ENCODE data around the gene GEMIN5.
"Not testable (repeated sequence)": the region's sequence is repeated elsewhere in the genome, so short reads cannot be mapped to it uniquely, and the experiment has no call there.

Gene GEMIN5

DNA sequence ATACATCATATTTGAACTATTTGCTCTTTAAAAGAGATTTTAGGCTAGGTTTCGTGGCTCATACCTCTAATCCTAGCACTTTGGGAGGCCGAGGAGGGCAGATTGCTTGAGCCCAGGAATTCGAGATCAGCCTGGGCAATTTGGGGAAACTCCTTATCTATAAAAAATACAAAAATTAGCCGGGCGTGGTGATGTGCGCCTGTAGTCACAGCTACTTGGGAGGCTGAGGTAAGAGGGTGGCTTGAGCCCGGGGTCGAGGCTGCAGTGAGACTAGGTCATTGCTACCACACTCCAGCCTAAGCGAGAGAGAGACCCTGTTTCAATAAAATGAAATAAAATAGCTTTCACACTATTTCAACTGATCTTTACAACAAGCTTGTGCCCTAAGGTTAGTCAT is 2.4 kb upstream of the GEMIN5 start:
- DNase-seq, result no peak

DNA sequence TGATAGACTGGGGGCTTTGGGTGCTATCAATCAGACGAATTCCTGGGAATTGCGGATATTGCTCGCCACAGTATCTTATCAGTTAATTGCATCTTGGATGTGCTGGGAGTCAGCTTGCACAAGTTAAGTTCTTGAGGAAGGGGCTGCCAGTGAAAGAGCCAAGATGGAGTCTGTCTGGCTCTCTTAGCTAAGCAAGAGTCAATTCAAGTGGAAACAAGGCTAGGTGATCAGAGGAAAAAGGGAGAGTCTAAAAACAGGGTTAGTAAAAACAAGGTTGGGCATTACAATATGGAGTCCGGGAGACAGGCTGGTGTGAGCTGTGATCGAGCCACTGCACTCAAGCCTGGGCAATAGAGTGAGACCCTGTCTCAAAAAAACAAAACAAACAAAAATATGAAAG is 1.4 kb upstream of the GEMIN5 start:
- DNase-seq, result not testable (repeated sequence)

DNA sequence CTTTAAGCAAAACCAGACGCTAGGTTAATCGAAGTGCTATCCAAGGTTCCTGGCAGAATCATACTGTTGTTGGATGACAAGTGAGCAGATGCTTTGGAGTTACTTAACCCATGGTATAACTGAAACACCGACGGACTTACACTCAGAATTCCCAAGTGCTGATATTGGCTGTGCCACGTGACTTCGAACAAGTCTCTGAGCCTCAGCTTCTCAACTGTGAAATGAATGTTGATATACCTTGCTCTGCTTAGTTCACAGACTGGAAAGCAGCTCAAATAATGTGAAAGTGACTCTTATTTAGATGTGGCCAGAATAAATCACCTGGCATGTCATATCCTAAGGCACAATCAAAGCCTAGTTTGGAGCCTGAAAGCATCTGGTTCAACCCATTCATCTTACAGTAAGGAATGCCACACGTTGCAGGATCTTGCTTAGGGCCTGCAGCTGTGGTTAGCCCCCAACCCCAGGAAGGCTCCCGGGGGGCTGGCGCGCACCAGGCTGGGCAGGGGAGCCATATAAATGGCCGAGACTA is 759 bp downstream of the GEMIN5 start:
- no peak for DNase-seq

DNA sequence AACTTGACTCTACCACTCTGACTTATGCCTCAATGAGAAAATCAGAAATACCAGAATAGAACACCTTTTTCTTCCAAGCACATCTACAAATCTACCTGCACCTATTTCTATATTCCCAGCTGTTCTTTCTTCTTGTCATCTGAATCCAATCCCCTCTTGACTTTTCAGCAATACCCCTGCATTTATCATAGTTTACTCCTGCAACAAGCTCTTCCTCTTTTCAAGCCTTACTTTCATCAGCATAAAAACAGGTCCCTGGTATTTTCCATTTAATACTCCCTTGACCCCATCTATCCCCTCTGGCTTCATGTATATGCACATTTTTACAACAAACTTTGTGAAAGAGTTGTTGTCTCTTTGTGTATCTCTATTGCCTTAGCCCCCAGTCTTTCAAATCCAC is 3.1 kb downstream of the GEMIN5 start:
- no peak for DNase-seq

DNA sequence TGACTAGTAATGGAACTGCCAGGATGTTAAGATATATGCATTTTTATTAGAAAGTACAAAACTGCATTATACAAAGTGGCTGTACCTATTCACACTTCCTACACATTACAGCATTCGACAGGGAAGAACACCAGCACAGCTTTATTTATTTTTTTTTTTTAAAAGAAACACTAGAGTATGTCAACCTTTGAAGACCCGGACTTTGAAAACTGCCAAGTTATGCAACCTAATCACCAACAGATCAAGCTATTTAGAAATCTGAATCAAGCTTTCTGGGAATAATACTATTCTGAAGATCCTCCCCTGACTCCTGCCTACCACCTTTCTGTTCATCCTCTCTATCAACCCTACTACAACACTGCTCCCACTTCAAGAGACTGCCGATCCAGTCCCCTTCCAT is 4.5 kb downstream of the GEMIN5 start:
- DNase-seq, result no peak

DNA sequence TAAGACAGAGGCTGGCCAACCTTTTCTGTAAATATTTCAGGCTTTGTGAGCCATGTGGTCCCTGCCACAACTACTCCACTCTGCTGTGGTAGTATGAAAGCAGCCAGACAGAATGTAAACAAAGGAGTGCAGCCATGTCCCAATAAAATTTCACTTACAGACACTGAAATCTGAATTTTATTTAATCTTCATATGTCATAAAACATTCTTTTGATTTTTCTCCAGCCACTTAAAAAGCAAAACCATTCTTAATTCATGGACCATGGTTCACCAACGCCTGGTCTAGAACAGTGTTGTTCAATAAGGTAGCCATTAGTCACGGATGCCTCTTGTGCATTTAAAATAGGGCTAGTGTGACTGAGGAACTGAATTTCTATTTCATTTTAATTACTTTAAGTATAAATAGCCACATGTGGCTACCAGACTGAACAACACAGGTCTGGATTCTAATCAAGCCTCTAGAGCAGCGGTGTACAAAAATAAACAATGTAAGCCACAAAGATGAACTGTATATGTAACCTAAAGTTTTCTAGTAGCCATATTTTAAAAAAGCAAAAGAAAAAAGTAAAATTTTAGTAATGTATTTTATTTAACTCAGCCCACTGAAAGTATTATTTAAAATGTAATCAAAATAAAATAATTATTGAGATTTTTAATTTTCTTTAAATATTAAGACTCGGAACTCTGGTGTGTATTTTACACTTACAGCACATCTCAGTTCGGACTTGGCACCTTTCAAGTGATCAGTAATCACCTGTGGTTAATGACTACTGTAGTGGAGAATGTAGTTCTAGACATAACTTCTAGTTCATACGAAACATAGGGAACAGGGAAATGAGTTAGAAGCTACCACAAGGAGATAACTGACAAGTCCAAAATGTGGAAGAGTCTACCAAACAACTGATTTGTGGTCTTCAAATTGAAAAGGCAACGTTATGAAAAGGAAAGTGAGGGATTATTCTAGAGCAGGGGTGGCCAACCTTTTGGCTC is 14.3 kb downstream of the GEMIN5 start:
- no peak for DNase-seq

DNA sequence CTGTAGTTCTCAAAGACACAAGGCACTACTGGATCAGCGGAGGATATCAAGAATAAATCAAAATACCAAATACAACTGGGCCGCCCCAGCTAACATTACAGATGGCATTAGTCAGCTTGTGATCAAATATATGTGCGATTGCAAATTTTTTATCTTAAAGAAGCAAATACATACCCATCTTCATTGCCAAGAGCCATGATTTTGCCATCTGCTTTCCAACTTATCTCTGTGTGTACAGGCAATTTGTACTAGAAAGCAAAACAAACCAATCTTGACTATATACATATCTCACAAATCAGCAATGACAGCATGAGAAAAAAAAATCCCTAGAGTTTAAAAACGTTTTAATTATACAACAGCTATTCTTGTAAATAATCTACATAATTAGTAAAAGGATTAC is 20.3 kb downstream of the GEMIN5 start:
- no peak for DNase-seq

DNA sequence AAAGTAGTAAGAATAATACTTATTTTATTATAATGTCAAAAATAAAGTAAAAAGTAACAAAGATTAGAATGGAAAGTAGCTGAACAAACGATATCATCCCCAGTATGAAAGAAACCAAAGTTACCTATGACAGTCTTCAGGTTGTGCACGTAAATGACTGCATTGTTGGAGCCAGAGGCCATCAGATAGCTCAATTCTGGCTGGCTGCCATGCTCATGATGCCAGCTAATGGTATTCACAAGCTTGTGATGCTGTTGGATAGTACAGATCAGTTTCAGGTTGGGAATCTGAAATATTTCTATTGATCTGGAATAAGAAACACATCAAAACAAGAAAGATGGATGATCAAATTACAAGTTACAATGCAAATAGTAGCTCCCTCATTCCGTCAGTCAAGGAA is 21.1 kb downstream of the GEMIN5 start:
- DNase-seq, result no peak

DNA sequence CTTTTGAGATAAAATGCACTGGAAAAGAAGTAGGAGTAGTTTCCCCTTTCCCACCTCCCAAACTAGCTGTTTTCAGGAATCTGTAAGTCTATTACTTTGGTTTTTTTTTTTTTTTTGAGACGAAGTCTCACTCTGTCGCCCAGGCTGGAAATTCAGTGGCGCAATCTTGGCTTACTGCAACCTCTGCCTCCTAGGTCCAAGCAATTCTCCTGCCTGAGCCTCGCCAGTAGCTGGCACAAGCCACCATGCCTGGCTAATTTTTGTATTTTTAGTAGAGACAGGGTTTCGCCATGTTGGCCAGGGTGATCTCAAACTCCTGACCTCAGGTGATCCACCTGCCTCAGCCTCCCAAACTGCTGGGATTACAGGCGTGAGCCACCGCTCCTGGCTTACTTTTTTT is 32.4 kb downstream of the GEMIN5 start:
- not testable (repeated sequence) for DNase-seq

DNA sequence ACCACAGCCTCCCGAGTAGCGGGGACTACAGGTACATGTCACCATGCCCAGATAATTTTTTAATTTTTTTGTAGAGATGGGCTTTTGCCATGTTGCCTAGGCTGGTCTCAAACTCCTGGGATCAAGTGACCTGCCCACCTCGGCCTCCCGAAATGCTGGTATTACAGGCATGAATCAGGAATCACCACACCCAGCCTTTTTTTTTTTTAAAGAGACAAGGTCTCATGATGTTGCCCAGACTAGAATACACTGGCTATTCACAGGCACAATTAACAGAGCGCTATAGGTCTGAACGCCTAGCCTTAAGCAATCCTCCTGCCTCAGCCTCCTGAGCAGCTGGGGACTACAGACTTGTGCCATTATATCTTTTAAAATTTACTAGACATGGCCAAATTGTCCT is 36.1 kb downstream of the GEMIN5 start:
- no peak for DNase-seq

DNA sequence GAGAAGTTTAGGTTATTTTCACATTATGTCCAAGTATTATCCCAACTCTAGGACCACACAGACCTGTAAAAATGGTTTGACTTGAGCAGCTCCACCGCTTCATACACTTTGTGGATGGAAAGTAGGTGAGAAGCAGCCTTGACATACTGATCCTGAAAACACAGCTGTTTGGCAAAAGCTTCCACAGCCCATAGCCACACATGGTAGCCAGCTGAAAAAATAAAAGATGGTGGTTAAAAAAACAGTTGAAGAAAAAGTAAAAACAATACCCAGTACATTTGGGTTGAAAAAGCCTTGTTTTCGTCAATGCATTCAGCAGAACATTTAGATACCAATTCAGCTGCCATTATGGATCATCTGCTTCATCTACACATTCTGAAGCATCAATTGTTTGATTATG is 36.7 kb downstream of the GEMIN5 start:
- DNase-seq, result no peak

DNA sequence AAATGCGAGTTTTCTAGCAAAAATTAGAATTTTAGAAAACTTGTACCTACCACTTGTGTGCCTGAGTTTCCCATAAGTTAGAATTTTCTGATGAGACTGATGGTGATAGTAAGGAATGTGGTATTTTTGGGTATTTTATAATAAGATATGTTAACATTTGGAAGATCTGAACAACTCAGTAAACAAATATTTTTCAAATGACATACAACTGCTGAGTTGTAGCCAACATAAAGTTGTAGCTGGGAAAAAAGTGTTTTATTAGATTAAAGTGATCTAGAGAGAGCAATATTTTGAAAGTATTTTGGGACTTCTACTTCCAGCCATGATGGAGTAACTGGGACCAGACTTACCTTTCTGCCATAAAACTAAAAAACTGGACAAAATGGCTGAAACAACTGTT is 37.9 kb downstream of the GEMIN5 start:
- no peak for DNase-seq

DNA sequence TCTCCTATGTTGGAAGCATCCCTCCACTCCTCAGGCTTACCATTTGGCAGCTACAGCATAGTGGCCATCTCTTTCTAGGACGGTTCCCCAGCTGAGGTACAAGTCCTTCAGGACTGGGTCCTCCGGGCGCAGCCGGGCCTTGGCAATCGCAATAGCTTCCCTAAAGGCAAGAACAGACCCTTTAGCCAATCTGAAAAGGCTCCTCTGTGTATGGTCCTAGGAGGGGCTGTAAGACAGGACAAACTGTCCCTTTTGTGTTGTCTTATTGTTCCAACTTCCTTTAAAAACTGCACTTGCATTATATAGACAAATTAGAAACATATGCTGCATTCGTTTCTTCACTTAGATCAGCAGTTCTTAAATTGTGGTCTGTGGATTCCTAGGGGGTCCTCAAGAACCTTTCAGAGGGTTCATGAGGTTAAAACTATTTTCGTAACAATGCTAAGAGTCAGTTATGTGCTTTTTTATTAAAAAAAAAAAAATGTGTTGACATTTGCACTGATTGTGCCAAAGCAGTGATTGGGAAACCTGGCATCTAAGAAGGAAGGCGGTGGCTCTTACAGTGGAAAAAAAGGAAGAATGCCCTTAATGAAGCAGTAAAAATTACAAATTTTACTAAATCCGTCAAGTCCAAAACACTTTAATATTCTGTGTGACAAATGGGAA is 38.7 kb downstream of the GEMIN5 start:
- no peak for DNase-seq

DNA sequence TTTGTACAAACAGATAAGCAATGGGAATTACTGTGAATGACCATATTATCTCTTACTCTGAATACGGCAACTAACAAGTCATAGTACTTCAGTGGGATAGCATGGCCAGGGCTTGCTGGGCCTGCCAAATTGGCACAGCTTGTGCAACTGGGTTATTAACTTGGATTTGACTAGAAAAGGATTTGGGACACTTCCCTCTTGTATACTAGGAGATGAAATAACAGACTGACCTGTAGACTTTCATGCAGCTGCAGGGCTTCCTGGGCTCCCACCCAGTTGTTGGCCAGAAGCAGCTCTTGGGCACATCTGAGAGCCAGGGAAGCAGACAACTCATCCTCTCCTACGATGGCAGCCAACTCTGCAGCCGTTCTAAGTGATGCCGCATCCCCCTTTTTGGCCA is 39.8 kb downstream of the GEMIN5 start:
- no peak for DNase-seq

DNA sequence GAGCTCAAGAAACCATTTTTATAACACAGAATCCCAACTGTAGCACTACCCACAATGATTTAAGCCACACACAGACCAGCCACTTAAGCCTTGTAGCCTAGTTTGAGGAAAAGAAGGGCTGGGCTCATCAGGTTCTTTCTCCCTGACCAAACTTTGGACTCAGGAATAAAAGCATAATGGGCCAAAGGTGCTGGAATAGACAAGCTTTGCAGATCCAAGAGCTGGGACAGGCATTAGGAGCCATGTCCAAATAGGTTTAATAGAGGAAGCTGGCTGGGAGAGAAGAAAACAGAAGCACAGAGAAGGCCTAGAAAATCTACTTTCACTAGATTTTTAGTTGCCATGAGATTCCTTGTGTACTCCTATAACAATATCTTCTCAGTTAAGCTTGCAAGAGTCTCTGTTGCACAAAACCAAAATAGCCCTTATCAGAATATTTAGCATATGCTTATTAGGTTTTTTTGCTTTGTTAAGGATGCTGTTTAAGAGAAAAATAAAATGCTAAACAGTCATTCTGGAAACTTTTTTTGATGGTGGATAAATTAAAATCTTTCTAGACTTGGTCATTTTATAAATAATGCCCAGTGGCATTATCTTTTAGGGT is 41.3 kb downstream of the GEMIN5 start:
- no peak for DNase-seq

DNA sequence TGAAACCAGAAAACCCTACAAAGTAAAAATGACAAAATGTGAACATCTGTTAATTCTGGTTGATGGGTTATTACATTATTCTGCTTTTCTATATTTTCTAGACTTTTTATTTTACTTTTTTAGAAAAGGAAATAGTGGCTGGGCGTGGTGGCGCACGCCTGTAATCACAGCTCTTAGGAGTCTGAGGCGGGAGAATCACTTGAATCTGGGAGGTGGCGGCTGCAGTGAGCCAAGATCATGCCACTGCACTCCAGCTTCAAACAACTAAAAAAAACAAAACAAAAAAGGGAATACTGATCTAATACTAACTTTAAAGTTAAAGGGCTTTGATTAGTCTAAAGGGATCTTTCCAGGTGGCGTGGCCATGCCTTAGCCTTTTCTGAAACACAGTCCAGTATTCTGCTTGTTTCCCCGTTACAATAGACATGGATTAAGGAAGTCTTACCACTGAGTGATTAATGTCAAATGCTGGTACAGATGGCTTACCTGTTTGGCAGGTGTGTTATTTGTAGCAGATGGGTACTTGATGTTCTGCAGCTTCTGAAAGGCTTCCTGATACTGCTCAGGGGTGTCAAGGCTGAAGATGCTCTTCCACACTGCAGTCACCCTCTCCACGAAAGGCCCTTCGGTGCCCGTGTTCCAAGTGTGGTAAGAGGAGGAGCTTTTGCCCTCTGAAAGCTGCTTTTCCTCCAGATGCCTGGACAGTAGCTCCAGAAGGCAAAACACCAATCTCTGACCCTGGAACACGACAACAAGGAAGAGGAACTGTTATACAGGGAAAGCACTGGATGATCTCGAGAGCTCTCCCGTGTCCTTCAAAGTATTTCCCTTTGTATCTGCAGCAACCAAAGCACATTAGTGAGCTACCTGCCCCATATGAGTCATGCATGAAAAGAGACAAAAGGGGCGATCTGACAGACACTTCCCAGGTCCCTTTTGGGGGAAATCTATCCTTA is 42.1 kb downstream of the GEMIN5 start:
- no peak for DNase-seq

DNA sequence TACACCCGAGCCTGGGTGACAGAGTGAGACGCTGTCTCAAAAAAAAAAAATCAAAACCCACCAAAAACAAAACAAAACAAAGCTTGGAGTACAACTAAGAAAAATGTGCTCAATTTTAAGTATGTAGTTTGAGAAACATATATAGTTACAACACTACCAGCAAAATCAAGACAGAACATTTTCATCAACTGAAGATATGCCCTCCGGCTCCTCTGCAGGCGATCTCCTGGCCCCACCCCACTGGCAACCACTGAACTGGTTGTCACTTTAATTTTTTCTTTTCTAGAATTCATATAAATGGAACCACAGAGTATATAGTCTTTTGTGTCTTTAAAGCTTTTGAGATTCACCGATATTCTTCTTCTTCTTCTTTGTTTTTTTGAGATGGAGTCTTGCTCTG is 44.6 kb downstream of the GEMIN5 start:
- DNase-seq, result no peak

DNA sequence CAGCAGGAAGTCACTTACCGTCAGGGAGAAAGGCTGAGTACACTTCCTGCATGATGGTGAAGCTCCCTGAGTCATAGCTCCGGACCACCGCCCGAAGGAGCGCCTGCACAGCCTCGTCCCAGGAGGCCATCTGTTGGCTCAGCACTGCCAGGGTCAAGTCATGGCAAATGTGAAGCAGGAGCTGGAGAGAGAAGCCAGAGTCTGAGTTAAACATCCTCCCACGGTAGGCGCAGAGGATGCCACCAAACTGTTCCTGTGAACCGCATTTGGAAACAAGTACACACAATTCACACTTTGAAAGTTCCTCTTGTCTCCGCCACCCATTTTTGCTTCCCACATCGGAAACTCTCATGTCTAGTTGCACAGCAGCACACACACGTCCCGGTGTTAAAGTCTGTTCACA is 45.6 kb downstream of the GEMIN5 start:
- DNase-seq, result no peak

DNA sequence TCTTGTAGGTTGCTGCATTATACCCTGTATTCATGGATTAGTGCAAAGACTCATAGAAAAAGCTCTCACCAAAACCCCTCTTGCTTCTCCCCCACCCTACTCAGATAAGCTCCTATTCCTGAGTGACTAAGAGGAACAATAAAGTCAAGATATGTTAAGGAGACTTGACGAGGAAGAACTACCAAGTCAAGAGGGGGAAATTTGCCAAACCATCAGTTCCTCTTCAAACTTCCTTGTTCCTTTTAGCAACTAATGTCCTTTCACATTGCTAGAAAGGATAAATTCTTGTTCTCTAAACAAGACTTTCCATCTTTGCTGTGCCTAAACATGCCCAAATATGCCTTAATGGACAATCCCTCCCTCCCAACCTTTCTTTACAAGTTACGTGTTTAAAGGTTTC is 52.6 kb downstream of the GEMIN5 start:
- DNase-seq, result no peak

DNA sequence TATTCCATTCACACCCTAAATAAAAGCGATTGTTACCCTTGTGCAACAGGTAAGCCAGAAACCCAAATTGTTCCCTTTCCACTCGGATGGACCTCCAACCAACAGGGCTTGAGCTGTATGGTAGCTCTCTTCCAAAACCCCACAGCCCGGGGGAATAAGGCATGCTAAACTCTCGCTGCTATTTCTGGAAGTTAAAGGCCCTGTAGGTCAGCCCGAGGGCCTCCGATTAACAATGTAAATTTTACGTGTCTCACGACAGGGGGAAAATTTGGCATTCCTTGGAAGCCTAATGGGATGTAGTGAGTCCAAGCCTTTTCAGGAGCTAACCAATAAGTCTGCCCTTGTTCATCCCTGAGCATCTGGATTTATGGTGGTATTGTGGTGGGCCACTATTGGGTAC is 53.6 kb downstream of the GEMIN5 start:
- no peak for DNase-seq

DNA sequence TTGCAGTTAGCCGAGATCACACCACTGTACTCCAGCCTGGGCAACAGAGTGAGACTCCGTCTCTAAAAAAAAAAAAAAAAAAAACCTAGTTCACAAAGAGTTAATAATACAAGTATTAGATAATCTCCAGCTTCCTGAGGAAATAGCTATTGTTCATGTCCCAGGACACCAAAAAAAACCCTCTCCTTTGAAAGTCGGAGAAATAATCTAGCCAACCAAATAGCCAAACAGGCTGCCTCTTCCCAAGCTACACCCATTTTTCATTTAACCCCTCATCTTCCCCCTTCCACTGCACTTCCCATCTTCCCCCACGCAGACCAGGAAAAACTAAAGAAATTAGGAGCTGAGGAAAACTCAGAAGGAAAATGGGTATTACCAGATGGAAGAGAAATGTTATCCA is 56.0 kb downstream of the GEMIN5 start:
- DNase-seq, result no peak

DNA sequence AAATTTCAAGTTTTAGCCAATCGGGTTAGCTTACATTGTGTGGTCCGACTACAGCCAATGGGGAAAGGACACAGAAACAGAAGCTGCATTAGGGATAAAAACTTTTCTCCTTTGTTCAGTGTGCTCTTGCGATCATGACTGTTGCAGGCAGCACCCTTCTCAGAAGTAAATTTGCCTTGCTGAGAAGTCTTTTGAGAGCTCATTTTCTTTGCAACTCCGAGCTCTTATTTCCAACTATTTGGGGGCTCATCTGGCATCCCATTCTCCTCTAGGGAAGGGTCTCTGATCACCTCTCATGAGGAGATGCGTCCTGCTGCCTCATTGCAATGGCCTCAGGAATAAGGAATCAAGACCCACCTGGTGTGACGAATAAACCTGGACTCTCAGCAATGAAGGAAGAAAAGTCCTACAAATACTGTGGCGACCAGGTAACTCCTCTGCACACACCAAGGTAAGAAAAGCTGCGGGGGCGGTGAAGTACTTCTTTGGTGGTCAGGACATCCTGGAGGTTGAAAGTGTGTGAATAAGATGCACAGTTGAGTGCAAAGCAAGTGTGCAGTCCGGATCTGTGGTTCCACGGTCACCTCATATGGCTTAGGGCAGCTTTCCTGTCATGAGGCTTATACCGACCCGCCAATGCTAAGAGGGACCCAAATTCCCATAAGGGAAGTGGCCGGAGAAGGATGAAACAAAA is 59.2 kb downstream of the GEMIN5 start:
- DNase-seq, result no peak
